ENCODE data around the gene DLL1. TPM values are rescaled to one million over a fixed set of nuclear protein-coding genes. Genes with fewer than 3 reads are reported as not detected.

The DLL1 gene
- total and polyA plus RNA-seq, 7 donors: 1.1 to 13.6 (median 4.6) TPM

DNA sequence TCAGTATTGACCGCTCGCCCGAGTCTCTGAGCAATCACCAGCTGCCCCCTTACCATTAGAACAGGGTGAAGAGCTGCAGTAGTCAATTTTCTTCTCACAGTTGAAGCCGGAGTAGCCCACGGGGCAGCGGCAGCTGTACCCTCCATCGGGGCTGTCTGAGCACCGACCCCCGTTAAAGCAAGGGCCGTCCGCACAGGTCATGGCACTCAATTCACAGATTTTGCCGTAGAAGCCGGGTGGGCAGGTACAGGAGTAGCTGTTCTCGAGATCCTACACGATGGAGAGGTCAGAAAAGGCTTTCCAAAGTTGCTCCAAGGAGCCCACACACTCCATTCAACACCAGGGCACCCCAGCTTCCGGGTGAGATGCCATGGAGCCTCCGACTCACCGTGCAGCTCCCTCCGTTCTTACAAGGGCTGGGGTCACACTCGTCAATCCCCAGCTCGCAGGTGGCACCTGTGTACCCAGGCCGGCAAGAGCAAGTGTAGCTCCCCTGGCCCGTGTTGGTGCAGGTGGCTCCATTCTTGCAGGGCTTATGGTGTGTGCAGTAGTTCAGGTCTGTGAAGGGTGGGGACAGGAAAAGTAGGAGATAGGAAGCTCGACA lies 5.9 kb downstream of the DLL1 start:
- 89 to 91% methylated on average over 24 of the region's 24 CpGs for WGBS, 2 donors
- no peaks in the 10 kb centered on the region for H3K9me3 ChIP-seq
- peak; percentile 51 for DNase-seq
- no peak for TF ChIP-seq EP300 (IDR thresholded peaks at IDR 0.05)
- TF ChIP-seq POLR2AphosphoS5 (IDR thresholded peaks at IDR 0.05): no peak
- TF ChIP-seq, protein P1, sequence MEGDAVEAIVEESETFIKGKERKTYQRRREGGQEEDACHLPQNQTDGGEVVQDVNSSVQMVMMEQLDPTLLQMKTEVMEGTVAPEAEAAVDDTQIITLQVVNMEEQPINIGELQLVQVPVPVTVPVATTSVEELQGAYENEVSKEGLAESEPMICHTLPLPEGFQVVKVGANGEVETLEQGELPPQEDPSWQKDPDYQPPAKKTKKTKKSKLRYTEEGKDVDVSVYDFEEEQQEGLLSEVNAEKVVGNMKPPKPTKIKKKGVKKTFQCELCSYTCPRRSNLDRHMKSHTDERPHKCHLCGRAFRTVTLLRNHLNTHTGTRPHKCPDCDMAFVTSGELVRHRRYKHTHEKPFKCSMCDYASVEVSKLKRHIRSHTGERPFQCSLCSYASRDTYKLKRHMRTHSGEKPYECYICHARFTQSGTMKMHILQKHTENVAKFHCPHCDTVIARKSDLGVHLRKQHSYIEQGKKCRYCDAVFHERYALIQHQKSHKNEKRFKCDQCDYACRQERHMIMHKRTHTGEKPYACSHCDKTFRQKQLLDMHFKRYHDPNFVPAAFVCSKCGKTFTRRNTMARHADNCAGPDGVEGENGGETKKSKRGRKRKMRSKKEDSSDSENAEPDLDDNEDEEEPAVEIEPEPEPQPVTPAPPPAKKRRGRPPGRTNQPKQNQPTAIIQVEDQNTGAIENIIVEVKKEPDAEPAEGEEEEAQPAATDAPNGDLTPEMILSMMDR (IDR thresholded peaks at IDR 0.05): no peak
- no peak for TF ChIP-seq POLR2A (IDR thresholded peaks at IDR 0.05)
- no peak overlapping the region for H3K27ac ChIP-seq
- H3K36me3 ChIP-seq: peaks cover 0 to 16% (median 0%) of the 10 kb centered on the region in 4 donors
- no peak overlapping the region for H3K4me3 ChIP-seq
- H3K27me3 ChIP-seq: peaks cover 15 to 43% (median 36%) of the 10 kb centered on the region in 3 donors
- H3K4me1 ChIP-seq: peaks cover 0 to 14% (median 12%) of the 10 kb centered on the region in 4 donors
- intact Hi-C loops (cut with DNase I): no loop called here

DNA sequence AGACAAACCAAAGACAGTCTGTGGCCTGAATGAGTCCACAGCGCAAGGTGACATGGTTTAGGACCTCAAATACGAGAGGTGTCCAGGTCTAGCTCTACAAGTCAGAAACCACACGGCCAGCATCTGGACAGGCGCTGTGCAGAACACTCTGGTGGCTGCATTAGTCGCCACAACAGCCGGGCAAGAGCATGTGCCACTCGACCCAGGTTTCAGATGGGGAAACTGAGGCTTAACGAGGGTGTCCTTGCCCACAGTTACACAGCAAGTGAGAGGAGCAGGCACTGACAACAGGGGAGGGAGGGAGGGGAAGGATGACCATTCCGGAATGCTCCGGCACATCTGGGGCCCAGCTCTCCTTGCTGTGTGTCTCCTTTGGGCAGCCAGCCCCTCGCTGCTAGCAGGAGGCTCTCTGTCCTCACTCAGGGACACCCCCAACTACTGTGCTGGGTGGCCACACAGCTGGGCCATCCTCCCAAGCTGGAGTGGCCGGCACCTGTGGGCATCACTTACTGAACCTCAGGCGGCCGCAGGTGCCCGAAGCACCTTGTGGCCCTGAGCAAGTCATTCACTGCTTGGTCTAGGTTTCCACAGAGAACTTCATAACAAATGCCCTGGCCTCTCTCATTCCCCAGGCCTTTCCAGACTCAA lies 6.6 kb downstream of the DLL1 start:
- DNase-seq: peak; percentile 56
- TF ChIP-seq POLR2A (IDR thresholded peaks at IDR 0.05) (no peak), POLR2AphosphoS5 (IDR thresholded peaks at IDR 0.05) (no peak), EP300 (IDR thresholded peaks at IDR 0.05) (no peak)
- TF ChIP-seq, protein P1 (IDR thresholded peaks at IDR 0.05): no peak
- 90 to 94% methylated on average over 15 of the region's 15 CpGs for WGBS, 2 donors
- Histone ChIP-seq H3K27ac (no peak overlapping the region), H3K4me3 (no peak overlapping the region), H3K4me1 (peaks cover 0 to 7% (median 5%) of the 10 kb centered on the region in 4 donors), H3K9me3 (no peaks in the 10 kb centered on the region), H3K27me3 (peaks cover 8 to 36% (median 29%) of the 10 kb centered on the region in 3 donors), H3K36me3 (peaks cover 0 to 16% (median 0%) of the 10 kb centered on the region in 4 donors)
- intact Hi-C loops (cut with DNase I): no loop called here

DNA sequence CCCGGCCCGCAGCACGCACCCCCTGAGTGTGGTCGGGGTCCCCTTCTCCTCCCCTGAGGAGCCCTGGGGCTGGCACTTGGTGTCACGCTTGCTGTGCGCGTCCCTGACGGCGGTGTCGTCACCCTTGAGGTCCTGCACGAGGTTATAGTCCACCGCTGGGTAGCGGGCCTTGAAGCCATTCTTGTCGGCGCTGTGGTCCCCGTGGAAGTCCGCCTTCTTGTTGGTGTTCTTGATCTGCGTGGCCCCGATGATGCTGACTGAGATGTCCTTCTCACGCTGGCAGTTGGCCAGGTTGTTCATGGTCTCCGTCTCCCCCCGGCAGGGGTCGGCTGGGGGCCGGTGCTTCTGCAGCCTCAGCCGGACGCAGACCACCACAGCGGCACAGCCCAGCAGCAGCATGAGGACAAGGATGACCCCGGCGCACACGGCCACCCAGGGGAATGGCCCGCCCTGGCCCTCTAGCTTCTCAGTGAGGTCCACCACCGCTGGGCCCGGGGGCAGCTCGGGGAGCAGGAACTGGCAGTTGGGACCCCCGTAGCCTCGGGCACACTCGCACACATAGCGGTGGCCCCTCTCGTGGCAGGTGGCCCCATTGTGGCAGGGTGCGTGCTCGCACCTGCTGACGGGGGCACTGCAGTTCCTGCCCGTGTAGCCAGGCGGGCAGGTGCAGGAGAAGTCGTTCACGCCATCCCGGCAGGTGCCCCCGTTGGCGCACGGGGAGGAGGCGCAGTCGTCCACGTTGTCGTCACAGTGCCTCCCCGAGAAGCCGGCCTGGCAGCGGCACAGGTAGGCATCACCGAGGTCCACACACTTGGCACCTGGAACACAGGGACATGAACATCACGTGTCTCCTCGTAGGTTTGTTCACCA lies 7.4 kb downstream of the DLL1 start:
- H3K9me3 ChIP-seq: no peaks in the 10 kb centered on the region
- no peaks in the 10 kb centered on the region for H3K4me1 ChIP-seq
- H3K27ac ChIP-seq: no peak overlapping the region
- TF ChIP-seq POLR2A (IDR thresholded peaks at IDR 0.05) (no peak), EP300 (IDR thresholded peaks at IDR 0.05) (no peak), POLR2AphosphoS5 (IDR thresholded peaks at IDR 0.05) (no peak)
- TF ChIP-seq, protein P1 (IDR thresholded peaks at IDR 0.05): no peak
- peaks cover 0 to 16% (median 0%) of the 10 kb centered on the region in 4 donors for H3K36me3 ChIP-seq
- H3K27me3 ChIP-seq: peaks cover 7 to 28% (median 21%) of the 10 kb centered on the region in 3 donors
- WGBS, 2 donors: 94% methylated on average over 60 of the region's 60 CpGs
- intact Hi-C loops (cut with DNase I): no loop called here
- peak; percentile 67 for DNase-seq
- H3K4me3 ChIP-seq: no peak overlapping the region

DNA sequence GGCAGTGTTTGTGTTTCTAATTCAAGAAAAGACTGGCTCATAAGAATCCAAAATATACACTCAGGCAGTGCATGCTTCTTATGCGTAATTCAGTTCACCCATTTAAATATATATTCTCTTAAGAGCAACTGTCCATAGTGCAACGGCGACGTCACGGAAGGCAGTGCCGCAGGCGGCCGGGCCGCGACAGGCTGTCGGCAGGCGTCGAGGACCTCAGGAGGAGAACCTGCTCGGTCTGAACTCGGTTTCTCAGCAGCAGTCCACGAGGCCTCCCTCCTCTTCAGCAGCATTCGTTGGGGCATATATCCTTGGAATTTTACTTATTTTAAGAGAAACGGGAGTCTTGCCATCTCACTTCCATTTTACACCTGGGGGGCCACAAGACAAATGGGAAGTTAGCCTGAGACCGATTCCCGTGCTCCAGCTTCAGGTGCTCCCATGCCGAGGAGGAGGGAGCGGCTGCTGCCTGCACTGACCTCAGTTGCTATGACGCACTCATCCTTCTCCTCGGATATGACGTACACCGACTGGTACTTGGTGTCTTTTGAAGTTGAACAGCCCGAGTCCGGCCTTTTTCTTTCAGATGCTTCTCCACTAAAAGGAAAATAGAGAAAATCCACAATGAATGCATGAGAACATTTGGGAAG lies 8.2 kb downstream of the DLL1 start:
- Histone ChIP-seq H3K4me1 (no peaks in the 10 kb centered on the region), H3K27ac (no peak overlapping the region), H3K4me3 (no peak overlapping the region), H3K27me3 (peaks cover 0 to 20% (median 13%) of the 10 kb centered on the region in 3 donors), H3K36me3 (peaks cover 0 to 16% (median 0%) of the 10 kb centered on the region in 4 donors), H3K9me3 (no peaks in the 10 kb centered on the region)
- no peak for TF ChIP-seq POLR2AphosphoS5 (IDR thresholded peaks at IDR 0.05)
- TF ChIP-seq, protein P1 (IDR thresholded peaks at IDR 0.05): no peak
- no peak for TF ChIP-seq EP300 (IDR thresholded peaks at IDR 0.05)
- TF ChIP-seq POLR2A (IDR thresholded peaks at IDR 0.05): no peak
- DNase-seq: peak; percentile 46
- intact Hi-C loops (cut with DNase I): no loop called here
- 95% methylated on average over 28 of the region's 28 CpGs for WGBS, 2 donors

Data from sigmoid colon (tissue), 7 donors.